Measurements from ENCODE around the gene AEBP2.

The AEBP2 gene

GRCh38 chr12:19499030-19499429 lies 59.7 kb downstream of the AEBP2 start:
- H3K27me3 Mint-ChIP-seq = no peaks in the 10 kb centered on the region
- H3K9me3 Mint-ChIP-seq = no peaks in the 10 kb centered on the region
- H3K4me1 Mint-ChIP-seq = peaks cover 24% of the 10 kb centered on the region
- H3K4me3 Mint-ChIP-seq = no peak overlapping the region
- H3K36me3 Mint-ChIP-seq = peaks cover 17% of the 10 kb centered on the region
- no peak overlapping the region for H3K27ac Mint-ChIP-seq

- H3K4me3 Mint-ChIP-seq = no peak overlapping the region
- H3K4me1 Mint-ChIP-seq = peaks cover 52% of the 10 kb centered on the region
- no peaks in the 10 kb centered on the region for H3K27me3 Mint-ChIP-seq
- H3K9me3 Mint-ChIP-seq = no peaks in the 10 kb centered on the region
- H3K36me3 Mint-ChIP-seq = peaks cover 22% of the 10 kb centered on the region
- peak overlapping the region; percentile 57 for H3K27ac Mint-ChIP-seq
Observed at GRCh38 chr12:19506497-19506896, 67.2 kb downstream of the AEBP2 start.

- H3K9me3 Mint-ChIP-seq = no peaks in the 10 kb centered on the region
- peaks cover 21% of the 10 kb centered on the region for H3K36me3 Mint-ChIP-seq
- no peak overlapping the region for H3K27ac Mint-ChIP-seq
- peaks cover 52% of the 10 kb centered on the region for H3K4me1 Mint-ChIP-seq
- H3K27me3 Mint-ChIP-seq = no peaks in the 10 kb centered on the region
- H3K4me3 Mint-ChIP-seq = no peak overlapping the region
Observed at GRCh38 chr12:19507823-19508222, 68.5 kb downstream of the AEBP2 start.

GRCh38 chr12:19510461-19510860 lies 71.2 kb downstream of the AEBP2 start:
- Mint-ChIP-seq H3K36me3 (peaks cover 19% of the 10 kb centered on the region), H3K9me3 (no peaks in the 10 kb centered on the region), H3K27me3 (no peaks in the 10 kb centered on the region), H3K4me1 (peaks cover 32% of the 10 kb centered on the region), H3K27ac (no peak overlapping the region), H3K4me3 (no peak overlapping the region)

- Mint-ChIP-seq H3K27ac (peak overlapping the region; percentile 74), H3K36me3 (peaks cover 10% of the 10 kb centered on the region), H3K4me1 (peaks cover 10% of the 10 kb centered on the region), H3K27me3 (no peaks in the 10 kb centered on the region), H3K4me3 (no peak overlapping the region), H3K9me3 (no peaks in the 10 kb centered on the region)
Observed at GRCh38 chr12:19515179-19515578, 75.9 kb downstream of the AEBP2 start.

GRCh38 chr12:19517583-19517982 lies 78.3 kb downstream of the AEBP2 start:
- Mint-ChIP-seq H3K27me3 (no peaks in the 10 kb centered on the region), H3K27ac (no peak overlapping the region), H3K4me3 (no peak overlapping the region), H3K9me3 (no peaks in the 10 kb centered on the region), H3K36me3 (peaks cover 8% of the 10 kb centered on the region), H3K4me1 (peaks cover 8% of the 10 kb centered on the region)

- peaks cover 8% of the 10 kb centered on the region for H3K4me1 Mint-ChIP-seq
- no peaks in the 10 kb centered on the region for H3K9me3 Mint-ChIP-seq
- peaks cover 8% of the 10 kb centered on the region for H3K36me3 Mint-ChIP-seq
- no peaks in the 10 kb centered on the region for H3K27me3 Mint-ChIP-seq
- H3K4me3 Mint-ChIP-seq = no peak overlapping the region
- H3K27ac Mint-ChIP-seq = no peak overlapping the region
Observed at GRCh38 chr12:19518209-19518608, 78.9 kb downstream of the AEBP2 start.

- H3K27ac Mint-ChIP-seq = no peak overlapping the region
- H3K9me3 Mint-ChIP-seq = no peaks in the 10 kb centered on the region
- H3K27me3 Mint-ChIP-seq = no peaks in the 10 kb centered on the region
- peaks cover 8% of the 10 kb centered on the region for H3K4me1 Mint-ChIP-seq
- peaks cover 2% of the 10 kb centered on the region for H3K36me3 Mint-ChIP-seq
- no peak overlapping the region for H3K4me3 Mint-ChIP-seq
Observed at GRCh38 chr12:19520646-19521415, 81.5 kb downstream of the AEBP2 start.

GRCh38 chr12:19525274-19525673 lies 86.0 kb downstream of the AEBP2 start:
- Mint-ChIP-seq H3K4me3 (no peak overlapping the region), H3K27me3 (no peaks in the 10 kb centered on the region), H3K36me3 (peaks cover 2% of the 10 kb centered on the region), H3K9me3 (no peaks in the 10 kb centered on the region), H3K27ac (no peak overlapping the region), H3K4me1 (peaks cover 32% of the 10 kb centered on the region)

GRCh38 chr12:19527866-19528265 lies 88.6 kb downstream of the AEBP2 start:
- no peaks in the 10 kb centered on the region for H3K9me3 Mint-ChIP-seq
- H3K27ac Mint-ChIP-seq = no peak overlapping the region
- H3K27me3 Mint-ChIP-seq = no peaks in the 10 kb centered on the region
- peaks cover 33% of the 10 kb centered on the region for H3K4me1 Mint-ChIP-seq
- H3K4me3 Mint-ChIP-seq = no peak overlapping the region
- H3K36me3 Mint-ChIP-seq = peaks cover 4% of the 10 kb centered on the region

- Mint-ChIP-seq H3K36me3 (peaks cover 5% of the 10 kb centered on the region), H3K4me3 (no peak overlapping the region)
Observed at GRCh38 chr12:19528750-19529149, 89.5 kb downstream of the AEBP2 start.

GRCh38 chr12:19529951-19530636 lies 90.8 kb downstream of the AEBP2 start:
- peaks cover 2% of the 10 kb centered on the region for H3K9me3 Mint-ChIP-seq
- H3K27me3 Mint-ChIP-seq = no peaks in the 10 kb centered on the region
- no peak overlapping the region for H3K27ac Mint-ChIP-seq
- peaks cover 33% of the 10 kb centered on the region for H3K4me1 Mint-ChIP-seq
- no peak overlapping the region for H3K4me3 Mint-ChIP-seq
- peaks cover 6% of the 10 kb centered on the region for H3K36me3 Mint-ChIP-seq

More at GRCh38 chr12:19528750-19529149, 89.5 kb downstream of the AEBP2 start:
- Mint-ChIP-seq H3K4me1 (peaks cover 33% of the 10 kb centered on the region), H3K9me3 (no peaks in the 10 kb centered on the region), H3K27ac (peak overlapping the region; percentile 53), H3K27me3 (no peaks in the 10 kb centered on the region)

GRCh38 chr12:19530637-19531023 lies 91.3 kb downstream of the AEBP2 start:
- H3K4me1 Mint-ChIP-seq = peaks cover 33% of the 10 kb centered on the region
- peaks cover 10% of the 10 kb centered on the region for H3K36me3 Mint-ChIP-seq
- H3K4me3 Mint-ChIP-seq = no peak overlapping the region
- H3K27me3 Mint-ChIP-seq = no peaks in the 10 kb centered on the region
- no peak overlapping the region for H3K27ac Mint-ChIP-seq
- H3K9me3 Mint-ChIP-seq = peaks cover 8% of the 10 kb centered on the region

GRCh38 chr12:19533567-19533966 lies 94.3 kb downstream of the AEBP2 start:
- Mint-ChIP-seq H3K4me1 (peaks cover 17% of the 10 kb centered on the region), H3K4me3 (no peak overlapping the region), H3K27me3 (no peaks in the 10 kb centered on the region), H3K36me3 (peaks cover 15% of the 10 kb centered on the region), H3K27ac (no peak overlapping the region), H3K9me3 (peaks cover 12% of the 10 kb centered on the region)

- peaks cover 19% of the 10 kb centered on the region for H3K36me3 Mint-ChIP-seq
- H3K9me3 Mint-ChIP-seq = peaks cover 12% of the 10 kb centered on the region
- H3K27ac Mint-ChIP-seq = no peak overlapping the region
Observed at GRCh38 chr12:19539071-19539470, 99.8 kb downstream of the AEBP2 start.

GRCh38 chr12:19539836-19540235 lies 100.5 kb downstream of the AEBP2 start:
- Mint-ChIP-seq H3K27ac (no peak overlapping the region), H3K9me3 (peaks cover 12% of the 10 kb centered on the region), H3K4me1 (no peaks in the 10 kb centered on the region), H3K36me3 (peaks cover 19% of the 10 kb centered on the region), H3K4me3 (no peak overlapping the region), H3K27me3 (no peaks in the 10 kb centered on the region)

More at GRCh38 chr12:19539071-19539470, 99.8 kb downstream of the AEBP2 start:
- Mint-ChIP-seq H3K27me3 (no peaks in the 10 kb centered on the region), H3K4me3 (no peak overlapping the region), H3K4me1 (no peaks in the 10 kb centered on the region)
